GM04503 (cell line): ENCODE results near the gene FAHD2A.
"Not testable (repeated sequence)": the region's sequence is repeated elsewhere in the genome, so short reads cannot be mapped to it uniquely, and the experiment has no call there.

Experiments used
- DNase-seq: peaks from one replicate; pipeline ENCODE4 v3.0.0-alpha.2; 2012; ENCODE audit warnings: low read depth

FAHD2A gene

GRCh38 chr2:95435872-95436209, 33.3 kb downstream of the FAHD2A start:
- DNase-seq, result not testable (repeated sequence)

- not testable (repeated sequence) for DNase-seq
Observed at GRCh38 chr2:95442474-95443099, 40.1 kb downstream of the FAHD2A start.

GRCh38 chr2:95445317-95445716, 42.8 kb downstream of the FAHD2A start:
- DNase-seq, result not testable (repeated sequence)

GRCh38 chr2:95463292-95463691, 60.8 kb downstream of the FAHD2A start:
- DNase-seq, result not testable (repeated sequence)
